Measurements from ENCODE around the gene PANX3. TPM values are rescaled to one million over a fixed set of nuclear protein-coding genes. Genes with fewer than 3 reads are reported as not detected.

PANX3 gene
- polyA plus RNA-seq, 1 of the 3 experiments (the other 2 are of a cell fraction), result not detected

GRCh38 chr11:124661553-124661952, 50.3 kb downstream of the PANX3 start:
- Histone ChIP-seq H3K79me2 (ENCODE audit: insufficient read depth) (no peaks in the 10 kb centered on the region), H3K9me3 (no peaks in the 10 kb centered on the region), H3F3A (replicated peaks; ENCODE audit: insufficient read depth) (no peaks in the 10 kb centered on the region), H4K20me1 (ENCODE audit: insufficient read depth) (no peaks in the 10 kb centered on the region), H3K4me2 (no peak overlapping the region), H3K27me3 (ENCODE audit: insufficient read depth) (no peaks in the 10 kb centered on the region), H3K9me2 (no peaks in the 10 kb centered on the region), H2AFZ (ENCODE audit: low read depth) (no peak overlapping the region), H3K27ac (ENCODE audit: low read depth in 2 of 2, low read length in 1 of 2) (no peak overlapping the region), H3K9ac (no peak overlapping the region), H3K36me3 (replicated peaks in 1 of 2; ENCODE audit: control insufficient read depth in 1 of 2, insufficient read depth in 2 of 2, low read length in 1 of 2) (peaks cover 2 to 4% of the 10 kb centered on the region in 2 experiments), H3K4me1 (ENCODE audit: control insufficient read depth in 1 of 2, insufficient read depth in 2 of 2, low read depth in 1 of 2, low read length in 1 of 2) (peaks cover 4 to 5% of the 10 kb centered on the region in 2 experiments; a peak in 2 of 4 replicates), H3K4me3 (ENCODE audit: low read depth in 2 of 2, low read length in 1 of 2) (no peak overlapping the region)
- TF ChIP-seq SIN3A (IDR thresholded peaks at IDR 0.05; ENCODE audit: borderline replicate concordance, low read depth, low read length) (no peak), ZBTB33 (IDR thresholded peaks at IDR 0.05; ENCODE audit: borderline replicate concordance, low read depth) (no peak), REST (IDR thresholded peaks at IDR 0.05; ENCODE audit: low read depth, low read length) (no peak), FOXM1 (IDR thresholded peaks at IDR 0.05; ENCODE audit: low read depth) (no peak), JUND (IDR thresholded peaks at IDR 0.05) (no peak), MAX (IDR thresholded peaks at IDR 0.05; ENCODE audit: low read depth) (no peak), POLR2AphosphoS5 (IDR thresholded peaks at IDR 0.05; ENCODE audit: low read depth, low read length) (no peak), RFX5 (IDR thresholded peaks at IDR 0.05; ENCODE audit: low read length) (no peak), CHD2 (IDR thresholded peaks at IDR 0.05; ENCODE audit: low read length, partially characterized antibody) (no peak), GATA2 (CRISPR knock-in tag; IDR thresholded peaks at IDR 0.05) (no peak), CTCF (IDR thresholded peaks at IDR 0.05) (no peak), RCOR1 (IDR thresholded peaks at IDR 0.05; ENCODE audit: low read length) (no peak)
- no peak for DNase-seq
- ChIA-PET CTCF (interaction anchor here (0.9 to 4.9 kb wide), 12 partner anchors 7 to 215 kb away, joined by 3 to 26 read pairs (median 6); partner anchors contain the start of gene ROBO3), POLR2A (no interaction called here)

All from SK-N-SH (cell line).